ENCODE measurements around the gene ACLY.

GRCh38 chr17:41941168-41941567 lies 22.4 kb upstream of the ACLY start:
- TF ChIP-seq CTCF (IDR thresholded peaks at IDR 0.05; ENCODE audit: insufficient read depth, low read depth, low read length): no peak
- TF ChIP-seq EZH2 (IDR thresholded peaks at IDR 0.05; ENCODE audit: insufficient read depth, low read length): no peak

All from astrocyte (in vitro differentiated cells and primary cell).